K562 (cell line): Measurements from ENCODE around the gene SIX3. TPM values are rescaled to one million over a fixed set of nuclear protein-coding genes. Genes with fewer than 3 reads are reported as not detected.

Source experiments
- ATAC-seq: fragments of 200-7000 bp; cut with Tn5 transposase; 3 replicates; pipeline ENCODE4 v1.9.1; 2020; ENCODE audit warnings: moderate library complexity
- BruUV-seq: library from RNA; stranded (reverse); fragments of 400-500 nt; replicated peaks from 2 replicates; lab custom pipeline; 2021; lab: Mats Ljungman, UMichigan
- CTCF ChIA-PET: fragments of 300-600 bp; formaldehyde crosslinking; extraction: SDS; loops from one replicate; lab custom pipeline; 2021; ENCODE audit warnings: low intra/inter-chr PET ratio; lab: Yijun Ruan, JAX
- POLR2A ChIA-PET: fragments of 300-600, 350-650 bp; sonication (Branson Sonifier 250); formaldehyde crosslinking; extraction: SDS; loops from one replicate; lab custom pipeline; 2021; ENCODE audit warnings: antibody characterized with exemption, inconsistent platforms; lab: Yijun Ruan, JAX
- DNase-seq, 4 experiments: peaks; one replicate each; pipeline versions ENCODE4 v3.0.0 to v3.0.0-alpha.2; 2011 to 2018; ENCODE audit warnings: low spot score in 3 of 4, mixed read lengths in 3 of 4; ENCODE audit errors: extremely low read depth in 1 of 4
- FAIRE-seq: peaks from 2 replicates; lab custom pipeline; 2011; peaks lifted over from hg19 to GRCh38; lab: Jason Lieb, UNC
- H2AFZ ChIP-seq: 2 replicates; pipeline ENCODE4 v1.6.0; 2011; ENCODE audit warnings: low read depth, low read length, control low read depth, inconsistent platforms
- H3K27ac ChIP-seq: fragments of 200-600 bp; 3 replicates; pipeline ENCODE4 v1.8.0; 2011; ENCODE audit warnings: low read depth, mild to moderate bottlenecking, control low read depth, inconsistent platforms, low read length, moderate library complexity, mixed read lengths; ENCODE audit errors: extremely low read depth
- H3K27me3 ChIP-seq, 2 experiments: fragments of 300-600 bp in 1 of 2; 2 replicates in 1 of 2; 3 replicates in 1 of 2; pipeline versions ENCODE4 v1.6.0 to v1.8.0; 2011; ENCODE audit warnings: inconsistent platforms in 2 of 2, low read length in 2 of 2, mild to moderate bottlenecking in 1 of 2, mixed read lengths in 1 of 2, moderate library complexity in 1 of 2; ENCODE audit not compliant: control insufficient read depth in 2 of 2, insufficient read depth in 2 of 2
- H3K36me3 ChIP-seq: fragments of 300-600 bp; 3 replicates; pipeline ENCODE4 v1.8.0; 2011; ENCODE audit warnings: mild to moderate bottlenecking, low read length, inconsistent platforms; ENCODE audit not compliant: control insufficient read depth, insufficient read depth
- H3K4me1 ChIP-seq, 2 experiments: fragments of 200-600 bp in 1 of 2; replicated peaks in 1 of 2; 2 replicates in 1 of 2; 3 replicates in 1 of 2; pipeline versions ENCODE4 v1.5.1 to v1.8.0; 2011; ENCODE audit warnings: inconsistent platforms in 2 of 2, low read length in 2 of 2, mild to moderate bottlenecking in 1 of 2, mixed read lengths in 1 of 2, moderate library complexity in 1 of 2; ENCODE audit not compliant: control insufficient read depth in 2 of 2, insufficient read depth in 2 of 2
- H3K4me2 ChIP-seq: 2 replicates; pipeline ENCODE4 v1.6.1; 2011; ENCODE audit warnings: low read length, control low read depth, inconsistent platforms, mixed read lengths; ENCODE audit not compliant: insufficient read depth
- H3K4me3 ChIP-seq: fragments of 200-600 bp; sonication (generic), shearing (Covaris generic); 2 replicates; pipeline ENCODE4 v1.5.1; 2016; ENCODE audit warnings: control low read depth, inconsistent platforms
- H3K79me2 ChIP-seq: fragments of 200-600 bp; 3 replicates; pipeline ENCODE4 v1.8.0; 2011; ENCODE audit warnings: low read length, inconsistent platforms; ENCODE audit not compliant: control insufficient read depth, insufficient read depth
- H3K9ac ChIP-seq, 2 experiments: 2 replicates each; pipeline versions ENCODE4 v1.6.0 to v1.6.1; 2011; ENCODE audit warnings: low read depth in 2 of 2, low read length in 2 of 2, control low read depth in 1 of 2, inconsistent platforms in 1 of 2, mild to moderate bottlenecking in 1 of 2, mixed read lengths in 1 of 2; ENCODE audit not compliant: insufficient read depth in 1 of 2
- H3K9me1 ChIP-seq: one replicate; pipeline ENCODE4 v1.6.0; 2011; ENCODE audit warnings: inconsistent platforms, mild to moderate bottlenecking, low read length, moderate library complexity; ENCODE audit not compliant: control insufficient read depth, insufficient read depth
- H3K9me3 ChIP-seq: replicated peaks from 2 replicates; pipeline ENCODE4 v1.5.1; 2011; ENCODE audit warnings: low read depth, low read length, inconsistent platforms; ENCODE audit not compliant: control insufficient read depth, insufficient read depth
- H4K20me1 ChIP-seq: replicated peaks from 2 replicates; pipeline ENCODE4 v1.6.1; 2011; ENCODE audit warnings: low read length, inconsistent platforms, mixed read lengths; ENCODE audit not compliant: control insufficient read depth, insufficient read depth
- CCNT2 ChIP-seq: IDR thresholded peaks from 2 replicates; pipeline ENCODE4 v1.6.1; 2011; ENCODE audit warnings: borderline replicate concordance, low read depth, mild to moderate bottlenecking, moderate library complexity, mixed read lengths, low read length; ENCODE audit not compliant: insufficient read length; ENCODE audit errors: extremely low read depth
- GTF2A2 ChIP-seq: IDR thresholded peaks from 2 replicates; pipeline ENCODE4 v1.6.1; 2016; ENCODE audit warnings: mild to moderate bottlenecking, missing genetic modification characterization, missing compliant biosample characterization
- HCFC1 ChIP-seq: IDR thresholded peaks from 2 replicates; pipeline ENCODE4 v1.6.1; 2012; ENCODE audit warnings: low read depth, low read length, improper control_type of control experiment
- RAD51 ChIP-seq: fragments of 450-650 bp; IDR thresholded peaks from 2 replicates; pipeline ENCODE4 v1.7.1; 2016; ENCODE audit warnings: low read depth, mild to moderate bottlenecking, borderline replicate concordance
- TBP ChIP-seq: optimal IDR thresholded peaks from 2 replicates; pipeline ENCODE3; 2011; ENCODE audit warnings: low read depth, low read length, improper control_type of control experiment
- WHSC1 ChIP-seq: IDR thresholded peaks from one replicate; pipeline ENCODE4 v1.6.1; 2012; ENCODE audit warnings: low read length, control low read depth, inconsistent platforms
- ZEB2 ChIP-seq: fragments of 450-650 bp; IDR thresholded peaks from 2 replicates; pipeline ENCODE4 v1.6.1; 2016
- WGBS: fragments of 100-300 bp; shearing (Covaris generic); methylation state at CpG from one replicate; pipeline ENCODE4 v1.1.6; 2016; ENCODE audit warnings: low coverage, mixed read lengths; ENCODE audit not compliant: insufficient coverage; ENCODE audit errors: missing lambda C conversion rate; 5-methylcytosine and 5-hydroxymethylcytosine counted together
- in situ Hi-C: fragments of 300-500 bp; cut with MboI; formaldehyde crosslinking; loops from 4 replicates; pipeline ENCODE4 v1.15.0; 2018; ENCODE audit warnings: inconsistent platforms, mixed read lengths
- intact Hi-C: fragments of 100-400 bp; cut with micrococcal nuclease; formaldehyde crosslinking; loops from 2 replicates; pipeline ENCODE4 v1.14.2; 2022
- polyA plus RNA-seq, 8 experiments: library from polyadenylated mRNA; depleted of rRNA in 4 of 8; stranded (reverse) in 5 of 8; unstranded in 3 of 8; fragments of >200 nt; fragmentation: Nextera tagmentation in 2 of 8; fragmentation: Illumina TruSeq in 1 of 8; extraction: Ambion mirVana in 2 of 8; extraction: Trizol in 1 of 8; gene quantifications; 2 replicates each; pipeline versions ENCODE4 v1.2.1 to v1.2.3, GENCODE V29; 2011 to 2014; ENCODE audit warnings: inconsistent platforms in 1 of 8, missing spikeins in 1 of 8
- total RNA-seq, 7 experiments: library from RNA; depleted of rRNA in 6 of 7; stranded (reverse); fragments of >200 nt in 6 of 7; fragmentation: Illumina TruSeq in 2 of 7; extraction: Trizol in 2 of 7; gene quantifications; 2 replicates each; pipeline versions ENCODE4 v1.2.1 to v1.2.3, GENCODE V29; 2011 to 2021; ENCODE audit warnings: low replicate concordance in 1 of 7
- TF ChIP-seq, protein P1 (sequence below): sonication (generic); formaldehyde crosslinking; IDR thresholded peaks from 2 replicates; pipeline ENCODE4 v1.8.1; 2023; ENCODE audit warnings: missing genetic modification reagents, mild to moderate bottlenecking, borderline replicate concordance
- TF ChIP-seq, protein P2 (sequence below): fragments of 250-450 bp; sonication (Bioruptor Pico); IDR thresholded peaks from 2 replicates; pipeline ENCODE4 v1.8.0; 2022; ENCODE audit warnings: moderate library complexity, mild to moderate bottlenecking, inconsistent platforms
- TF ChIP-seq, protein P3 (sequence below): fragments of 450-650 bp; IDR thresholded peaks from 2 replicates; pipeline ENCODE4 v1.6.1; 2017; ENCODE audit warnings: antibody characterized with exemption, mild to moderate bottlenecking

Gene SIX3
- total and polyA plus RNA-seq, 9 of the 15 experiments (the other 6 are each of a cell fraction or from before 2014, with no cell fraction given) = not detected

DNA sequence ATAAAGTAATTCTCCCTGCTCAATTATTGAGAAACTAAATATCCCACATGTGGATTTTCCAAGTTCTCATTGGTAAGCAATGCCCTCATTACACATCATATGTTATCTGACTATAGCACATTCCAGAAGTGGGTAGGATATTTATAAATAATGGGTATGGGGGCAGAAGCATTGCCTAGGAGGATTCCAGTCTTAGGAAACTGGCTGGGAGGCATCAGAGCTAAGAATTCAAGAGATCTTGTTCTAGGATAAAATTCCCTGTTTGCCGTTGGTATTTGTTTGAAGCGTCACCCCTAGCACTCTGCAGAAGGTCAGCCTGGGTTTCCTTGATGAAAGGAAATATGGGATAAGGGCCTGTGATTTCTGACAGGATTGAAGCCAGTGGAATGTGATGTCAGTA, 47.7 kb downstream of the SIX3 start (continued):
- TF ChIP-seq, protein P1, sequence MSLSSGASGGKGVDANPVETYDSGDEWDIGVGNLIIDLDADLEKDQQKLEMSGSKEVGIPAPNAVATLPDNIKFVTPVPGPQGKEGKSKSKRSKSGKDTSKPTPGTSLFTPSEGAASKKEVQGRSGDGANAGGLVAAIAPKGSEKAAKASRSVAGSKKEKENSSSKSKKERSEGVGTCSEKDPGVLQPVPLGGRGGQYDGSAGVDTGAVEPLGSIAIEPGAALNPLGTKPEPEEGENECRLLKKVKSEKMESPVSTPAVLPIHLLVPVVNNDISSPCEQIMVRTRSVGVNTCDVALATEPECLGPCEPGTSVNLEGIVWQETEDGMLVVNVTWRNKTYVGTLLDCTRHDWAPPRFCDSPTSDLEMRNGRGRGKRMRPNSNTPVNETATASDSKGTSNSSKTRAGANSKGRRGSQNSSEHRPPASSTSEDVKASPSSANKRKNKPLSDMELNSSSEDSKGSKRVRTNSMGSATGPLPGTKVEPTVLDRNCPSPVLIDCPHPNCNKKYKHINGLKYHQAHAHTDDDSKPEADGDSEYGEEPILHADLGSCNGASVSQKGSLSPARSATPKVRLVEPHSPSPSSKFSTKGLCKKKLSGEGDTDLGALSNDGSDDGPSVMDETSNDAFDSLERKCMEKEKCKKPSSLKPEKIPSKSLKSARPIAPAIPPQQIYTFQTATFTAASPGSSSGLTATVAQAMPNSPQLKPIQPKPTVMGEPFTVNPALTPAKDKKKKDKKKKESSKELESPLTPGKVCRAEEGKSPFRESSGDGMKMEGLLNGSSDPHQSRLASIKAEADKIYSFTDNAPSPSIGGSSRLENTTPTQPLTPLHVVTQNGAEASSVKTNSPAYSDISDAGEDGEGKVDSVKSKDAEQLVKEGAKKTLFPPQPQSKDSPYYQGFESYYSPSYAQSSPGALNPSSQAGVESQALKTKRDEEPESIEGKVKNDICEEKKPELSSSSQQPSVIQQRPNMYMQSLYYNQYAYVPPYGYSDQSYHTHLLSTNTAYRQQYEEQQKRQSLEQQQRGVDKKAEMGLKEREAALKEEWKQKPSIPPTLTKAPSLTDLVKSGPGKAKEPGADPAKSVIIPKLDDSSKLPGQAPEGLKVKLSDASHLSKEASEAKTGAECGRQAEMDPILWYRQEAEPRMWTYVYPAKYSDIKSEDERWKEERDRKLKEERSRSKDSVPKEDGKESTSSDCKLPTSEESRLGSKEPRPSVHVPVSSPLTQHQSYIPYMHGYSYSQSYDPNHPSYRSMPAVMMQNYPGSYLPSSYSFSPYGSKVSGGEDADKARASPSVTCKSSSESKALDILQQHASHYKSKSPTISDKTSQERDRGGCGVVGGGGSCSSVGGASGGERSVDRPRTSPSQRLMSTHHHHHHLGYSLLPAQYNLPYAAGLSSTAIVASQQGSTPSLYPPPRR (CRISPR knock-in tag) = no peak
- TF ChIP-seq TBP = no peak
- TF ChIP-seq, protein P2, sequence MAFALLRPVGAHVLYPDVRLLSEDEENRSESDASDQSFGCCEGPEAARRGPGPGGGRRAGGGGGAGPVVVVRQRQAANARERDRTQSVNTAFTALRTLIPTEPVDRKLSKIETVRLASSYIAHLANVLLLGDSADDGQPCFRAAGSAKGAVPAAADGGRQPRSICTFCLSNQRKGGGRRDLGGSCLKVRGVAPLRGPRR (CRISPR knock-in tag) = no peak
- no peak for TF ChIP-seq CCNT2

DNA sequence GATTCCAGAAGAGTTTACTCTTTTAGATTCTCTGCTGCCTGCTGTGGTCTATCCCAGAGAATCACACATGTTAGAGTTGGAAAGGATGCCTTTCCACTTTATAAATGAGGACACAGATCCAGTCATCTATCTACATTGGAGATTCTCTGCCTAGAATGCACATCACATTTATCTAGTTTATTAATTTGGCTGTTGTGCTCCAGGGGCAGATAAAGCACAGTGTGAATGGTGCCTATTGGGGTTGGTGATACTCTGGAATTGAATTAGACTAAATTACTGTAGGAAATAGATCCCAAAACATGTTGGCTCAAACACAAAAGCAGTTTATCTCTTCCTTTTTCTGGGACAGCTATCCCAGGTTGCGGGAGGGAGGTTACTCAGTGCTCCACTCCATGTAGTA, 52.9 kb downstream of the SIX3 start:
- H3K4me2 ChIP-seq = no peak overlapping the region
- intact Hi-C loops = no loop called here
- CTCF ChIA-PET = no interaction called here
- no peaks in the 10 kb centered on the region for H3K79me2 ChIP-seq
- H3K27me3 ChIP-seq = peaks cover 3 to 7% of the 10 kb centered on the region in 2 experiments; a peak in 2 of 5 replicates
- no peak overlapping the region for H3K27ac ChIP-seq
- no peak overlapping the region for H3K4me3 ChIP-seq
- H3K36me3 ChIP-seq = no peaks in the 10 kb centered on the region
- no peak for ATAC-seq
- H2AFZ ChIP-seq = no peak overlapping the region
- H3K9ac ChIP-seq = no peak overlapping the region
- BruUV-seq = no TSS peak
- no peaks in the 10 kb centered on the region for H3K9me1 ChIP-seq
- H3K9me3 ChIP-seq = no peaks in the 10 kb centered on the region
- FAIRE-seq = no peak
- 0% methylated on average over 1 of the region's 1 CpG for WGBS
- no peaks in the 10 kb centered on the region for H3K4me1 ChIP-seq
- DNase-seq = no peak
- in situ Hi-C loops = no loop called here
- H4K20me1 ChIP-seq = no peaks in the 10 kb centered on the region
- POLR2A ChIA-PET = no interaction called here
- TF ChIP-seq HCFC1 (no peak), RAD51 (no peak), GTF2A2 (tag) (no peak), ZEB2 (no peak), WHSC1 (no peak)
- TF ChIP-seq, protein P3, sequence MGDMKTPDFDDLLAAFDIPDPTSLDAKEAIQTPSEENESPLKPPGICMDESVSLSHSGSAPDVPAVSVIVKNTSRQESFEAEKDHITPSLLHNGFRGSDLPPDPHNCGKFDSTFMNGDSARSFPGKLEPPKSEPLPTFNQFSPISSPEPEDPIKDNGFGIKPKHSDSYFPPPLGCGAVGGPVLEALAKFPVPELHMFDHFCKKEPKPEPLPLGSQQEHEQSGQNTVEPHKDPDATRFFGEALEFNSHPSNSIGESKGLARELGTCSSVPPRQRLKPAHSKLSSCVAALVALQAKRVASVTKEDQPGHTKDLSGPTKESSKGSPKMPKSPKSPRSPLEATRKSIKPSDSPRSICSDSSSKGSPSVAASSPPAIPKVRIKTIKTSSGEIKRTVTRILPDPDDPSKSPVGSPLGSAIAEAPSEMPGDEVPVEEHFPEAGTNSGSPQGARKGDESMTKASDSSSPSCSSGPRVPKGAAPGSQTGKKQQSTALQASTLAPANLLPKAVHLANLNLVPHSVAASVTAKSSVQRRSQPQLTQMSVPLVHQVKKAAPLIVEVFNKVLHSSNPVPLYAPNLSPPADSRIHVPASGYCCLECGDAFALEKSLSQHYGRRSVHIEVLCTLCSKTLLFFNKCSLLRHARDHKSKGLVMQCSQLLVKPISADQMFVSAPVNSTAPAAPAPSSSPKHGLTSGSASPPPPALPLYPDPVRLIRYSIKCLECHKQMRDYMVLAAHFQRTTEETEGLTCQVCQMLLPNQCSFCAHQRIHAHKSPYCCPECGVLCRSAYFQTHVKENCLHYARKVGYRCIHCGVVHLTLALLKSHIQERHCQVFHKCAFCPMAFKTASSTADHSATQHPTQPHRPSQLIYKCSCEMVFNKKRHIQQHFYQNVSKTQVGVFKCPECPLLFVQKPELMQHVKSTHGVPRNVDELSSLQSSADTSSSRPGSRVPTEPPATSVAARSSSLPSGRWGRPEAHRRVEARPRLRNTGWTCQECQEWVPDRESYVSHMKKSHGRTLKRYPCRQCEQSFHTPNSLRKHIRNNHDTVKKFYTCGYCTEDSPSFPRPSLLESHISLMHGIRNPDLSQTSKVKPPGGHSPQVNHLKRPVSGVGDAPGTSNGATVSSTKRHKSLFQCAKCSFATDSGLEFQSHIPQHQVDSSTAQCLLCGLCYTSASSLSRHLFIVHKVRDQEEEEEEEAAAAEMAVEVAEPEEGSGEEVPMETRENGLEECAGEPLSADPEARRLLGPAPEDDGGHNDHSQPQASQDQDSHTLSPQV = no peak
